ENCODE measurements around the gene SPDYE1. TPM values are rescaled to one million over a fixed set of nuclear protein-coding genes. Genes with fewer than 3 reads are reported as not detected.

The SPDYE1 gene
- total and polyA plus RNA-seq, 9 donors = 0.02 to 0.17 (median 0.11) TPM; not detected in 5

DNA sequence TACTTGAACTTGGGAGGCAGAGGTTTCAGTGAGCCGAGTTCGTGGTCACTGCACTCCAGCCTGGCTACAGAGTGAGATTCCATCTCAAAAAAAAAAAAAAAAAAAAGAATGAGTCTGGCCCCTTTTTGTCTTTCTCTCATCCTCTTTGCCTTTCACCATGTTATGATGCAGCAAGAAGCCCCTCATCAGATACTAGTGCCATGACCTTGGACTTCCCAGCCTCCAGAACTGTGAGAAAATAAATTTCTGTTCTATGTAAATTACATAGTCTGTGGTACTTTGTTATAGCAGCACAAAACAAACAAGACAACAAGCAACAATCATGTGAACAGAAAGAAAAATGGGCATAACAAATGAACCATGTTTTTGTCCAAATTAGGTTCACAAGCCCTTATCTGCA lies 44.5 kb downstream of the SPDYE1 start:
- Histone ChIP-seq H3K4me1 (ENCODE audit: insufficient read depth) (peaks cover 13% of the 10 kb centered on the region), H3K36me3 (no peaks in the 10 kb centered on the region), H3K27ac (no peak overlapping the region), H3K9me3 (no peaks in the 10 kb centered on the region), H3K27me3 (no peaks in the 10 kb centered on the region), H3K4me3 (no peak overlapping the region)
- WGBS, 3 donors = 80 to 87% (median 82%) methylated on average over 2 of the region's 2 CpGs
- intact Hi-C loops (cut with DNase I) = no loop called here
- DNase-seq = no peak
- no peak for TF ChIP-seq EP300 (IDR thresholded peaks at IDR 0.05)
- TF ChIP-seq, protein P1, sequence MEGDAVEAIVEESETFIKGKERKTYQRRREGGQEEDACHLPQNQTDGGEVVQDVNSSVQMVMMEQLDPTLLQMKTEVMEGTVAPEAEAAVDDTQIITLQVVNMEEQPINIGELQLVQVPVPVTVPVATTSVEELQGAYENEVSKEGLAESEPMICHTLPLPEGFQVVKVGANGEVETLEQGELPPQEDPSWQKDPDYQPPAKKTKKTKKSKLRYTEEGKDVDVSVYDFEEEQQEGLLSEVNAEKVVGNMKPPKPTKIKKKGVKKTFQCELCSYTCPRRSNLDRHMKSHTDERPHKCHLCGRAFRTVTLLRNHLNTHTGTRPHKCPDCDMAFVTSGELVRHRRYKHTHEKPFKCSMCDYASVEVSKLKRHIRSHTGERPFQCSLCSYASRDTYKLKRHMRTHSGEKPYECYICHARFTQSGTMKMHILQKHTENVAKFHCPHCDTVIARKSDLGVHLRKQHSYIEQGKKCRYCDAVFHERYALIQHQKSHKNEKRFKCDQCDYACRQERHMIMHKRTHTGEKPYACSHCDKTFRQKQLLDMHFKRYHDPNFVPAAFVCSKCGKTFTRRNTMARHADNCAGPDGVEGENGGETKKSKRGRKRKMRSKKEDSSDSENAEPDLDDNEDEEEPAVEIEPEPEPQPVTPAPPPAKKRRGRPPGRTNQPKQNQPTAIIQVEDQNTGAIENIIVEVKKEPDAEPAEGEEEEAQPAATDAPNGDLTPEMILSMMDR (IDR thresholded peaks at IDR 0.05) = no peak
- no peak for TF ChIP-seq POLR2A (IDR thresholded peaks at IDR 0.05)

DNA sequence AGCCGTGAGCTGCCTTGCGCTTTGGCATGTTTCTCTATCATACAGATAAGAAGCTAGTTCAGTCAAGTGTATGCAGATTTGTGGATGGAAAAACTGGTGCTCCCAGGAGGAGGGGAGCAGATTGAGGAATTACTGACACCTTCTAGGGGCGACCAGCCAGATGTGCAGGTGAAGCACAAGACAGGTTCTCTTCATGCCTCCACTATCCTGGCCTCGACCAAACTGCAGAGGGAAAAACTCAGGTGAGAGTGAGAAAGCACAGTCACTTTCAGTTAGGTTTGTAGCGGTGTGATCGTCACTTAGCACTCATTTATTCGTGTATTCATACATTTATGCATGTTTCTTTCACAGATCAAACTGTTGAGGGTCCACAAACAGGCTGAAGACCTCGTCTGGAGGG lies 46.2 kb downstream of the SPDYE1 start:
- DNase-seq = peak in 1 of 5 donors; percentile 12
- H3K9me3 ChIP-seq = no peaks in the 10 kb centered on the region
- TF ChIP-seq POLR2A (IDR thresholded peaks at IDR 0.05) (no peak), EP300 (IDR thresholded peaks at IDR 0.05) (no peak)
- TF ChIP-seq, protein P1 (IDR thresholded peaks at IDR 0.05) = no peak
- H3K27me3 ChIP-seq = no peaks in the 10 kb centered on the region
- H3K27ac ChIP-seq = peak overlapping the region in 1 of 2 donors; percentile 47
- 10 to 17% (median 13%) methylated on average over 8 of the region's 8 CpGs for WGBS, 3 donors
- H3K36me3 ChIP-seq = no peaks in the 10 kb centered on the region
- intact Hi-C loops (cut with DNase I) = no loop called here
- H3K4me3 ChIP-seq = peak overlapping the region; percentile 94
- H3K4me1 ChIP-seq (ENCODE audit: insufficient read depth) = peaks cover 13% of the 10 kb centered on the region

DNA sequence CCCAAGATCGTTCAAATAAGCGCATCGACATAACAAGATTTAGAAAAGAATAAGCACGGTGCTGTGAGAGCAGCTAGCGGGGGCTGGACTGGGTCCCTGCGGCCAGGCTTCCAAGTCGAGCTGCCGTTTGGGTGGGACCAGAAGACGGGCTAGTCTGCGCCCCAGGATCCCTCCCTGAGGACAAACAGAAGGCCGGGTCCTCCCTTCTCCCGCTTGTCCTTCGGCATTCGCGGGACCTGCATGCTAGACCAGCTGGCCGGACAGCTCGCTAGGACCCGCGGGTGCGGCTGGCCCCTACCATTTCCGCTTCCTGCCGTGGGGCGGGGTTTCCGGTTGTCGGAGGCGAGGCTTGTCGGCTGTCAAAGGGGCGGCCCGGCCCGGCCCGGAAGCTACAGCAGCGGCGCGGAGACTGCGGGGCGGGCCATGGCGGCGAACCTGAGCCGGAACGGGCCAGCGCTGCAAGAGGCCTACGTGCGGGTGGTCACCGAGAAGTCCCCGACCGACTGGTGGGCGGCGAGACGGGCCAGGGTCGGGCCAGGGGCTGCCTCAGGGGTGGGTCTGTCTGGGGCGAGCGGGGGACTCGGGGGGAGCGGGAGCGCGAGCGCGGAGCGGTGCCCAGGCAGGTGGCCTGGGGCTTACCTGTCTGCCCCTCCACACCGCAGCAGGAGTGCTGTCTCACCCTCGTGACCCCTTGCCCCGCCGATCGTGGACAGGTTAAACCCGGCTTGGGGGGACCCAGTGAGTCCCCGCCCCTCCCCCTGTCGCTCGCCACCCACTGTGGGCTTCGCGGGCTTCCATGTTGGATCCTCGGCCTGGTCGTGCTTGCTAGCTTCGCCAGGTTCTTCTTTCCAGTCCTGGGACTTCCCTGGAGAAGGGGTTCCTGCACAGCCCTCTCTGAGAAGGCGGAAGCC lies 46.9 kb downstream of the SPDYE1 start, which contains the start of gene DBNL:
TSS of gene DBNL (plus strand) at position 388 of the 911 bp plus-strand sequence. CDS start at position 424, 36 bp downstream.
- Histone ChIP-seq H3K27me3 (no peaks in the 10 kb centered on the region), H3K4me3 (peak within 1 kb of the TSS; percentile 94), H3K4me1 (ENCODE audit: insufficient read depth) (peaks cover 13% of the 10 kb centered on the region), H3K36me3 (no peaks in the 10 kb centered on the region), H3K27ac (peak within 1 kb of the TSS; percentile 3 to 56), H3K9me3 (no peaks in the 10 kb centered on the region)
- DNase-seq = peak; percentile 89 to 95 (median 90)
- WGBS, 3 donors = 0 to 1% (median 0%) methylated on average over 48 to 74 of the region's 74 CpGs
- intact Hi-C loops (cut with DNase I) = no loop called here
- TF ChIP-seq, protein P1 (IDR thresholded peaks at IDR 0.05) = no peak
- TF ChIP-seq POLR2A (IDR thresholded peaks at IDR 0.05) (peak; percentile 55), EP300 (IDR thresholded peaks at IDR 0.05) (no peak)

DNA sequence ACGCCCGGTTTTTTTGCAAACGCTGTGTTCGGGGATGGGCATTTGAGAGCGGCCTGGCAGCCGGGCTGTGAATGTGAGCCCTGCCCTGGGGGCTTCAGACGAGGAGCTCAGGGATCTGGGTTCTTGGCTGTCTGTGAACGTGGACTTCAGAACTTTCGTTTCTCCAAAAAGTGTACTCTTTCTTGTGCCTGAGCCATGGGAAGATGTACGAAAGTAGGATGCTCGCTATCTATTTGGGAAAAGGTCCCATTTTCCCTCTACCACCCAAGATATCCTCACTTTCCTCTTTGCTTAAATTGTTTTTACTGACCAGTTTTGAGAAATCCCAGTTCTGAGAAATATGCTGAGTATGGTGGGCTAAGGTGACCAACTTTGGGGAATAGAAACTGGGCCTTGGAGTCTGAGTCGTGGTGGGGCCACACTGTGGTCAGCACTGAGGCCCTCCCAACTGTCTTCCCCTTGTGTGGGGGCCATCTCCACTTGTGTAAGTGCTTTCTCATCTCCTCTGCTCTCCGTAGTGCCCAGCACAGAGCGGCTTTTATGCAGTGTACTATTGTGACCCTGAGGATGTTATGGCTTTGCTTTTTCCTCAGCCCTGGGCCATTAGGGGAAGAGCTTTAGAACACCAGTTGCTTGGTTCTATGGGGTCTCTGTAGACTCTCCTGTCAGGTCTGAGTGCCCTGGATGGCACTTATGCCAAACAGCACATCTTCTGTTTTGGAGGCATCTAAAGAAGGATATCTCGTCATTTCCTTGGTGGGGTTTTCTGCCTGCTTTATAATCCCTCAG lies 47.7 kb downstream of the SPDYE1 start:
- peaks cover 13% of the 10 kb centered on the region for H3K4me1 ChIP-seq (ENCODE audit: insufficient read depth)
- no peaks in the 10 kb centered on the region for H3K27me3 ChIP-seq
- H3K27ac ChIP-seq = peak overlapping the region in 1 of 2 donors; percentile 56
- H3K9me3 ChIP-seq = no peaks in the 10 kb centered on the region
- H3K4me3 ChIP-seq = peak overlapping the region; percentile 94
- DNase-seq = no peak
- intact Hi-C loops (cut with DNase I) = no loop called here
- 18 to 23% (median 20%) methylated on average over 15 of the region's 15 CpGs for WGBS, 3 donors
- TF ChIP-seq, protein P1 (IDR thresholded peaks at IDR 0.05) = no peak
- TF ChIP-seq EP300 (IDR thresholded peaks at IDR 0.05) (no peak), POLR2A (IDR thresholded peaks at IDR 0.05) (no peak)
- no peaks in the 10 kb centered on the region for H3K36me3 ChIP-seq

Data from ovary (tissue), 9 donors.